Peyer's patch (tissue), 4 donors: ENCODE measurements around the gene MRPL10.

ENCODE experiments used
- CTCF ChIP-seq, 6 experiments: fragments of 450-650 bp in 4 of 6; fragments of 200-600 bp in 2 of 6; sonication (generic) in 1 of 6; IDR thresholded peaks; one replicate each; pipeline ENCODE4 v1.5.1; 2017 to 2019; ENCODE audit warnings: antibody characterized with exemption in 6 of 6, mild to moderate bottlenecking in 3 of 6, moderate library complexity in 1 of 6
- POLR2A ChIP-seq, 2 donors: fragments of 450-650 bp; IDR thresholded peaks; one replicate each; pipeline ENCODE4 v1.5.1; 2017; ENCODE audit warnings: antibody characterized with exemption in 2 of 2, mild to moderate bottlenecking in 2 of 2, moderate library complexity in 2 of 2

GRCh38 chr17:47839071-47839470 is 7.7 kb upstream of the MRPL10 start:
- TF ChIP-seq CTCF (IDR thresholded peaks at IDR 0.05) (no peak), POLR2A (IDR thresholded peaks at IDR 0.05) (no peak)
